ENCODE measurements around the gene SLC36A1.

DNA sequence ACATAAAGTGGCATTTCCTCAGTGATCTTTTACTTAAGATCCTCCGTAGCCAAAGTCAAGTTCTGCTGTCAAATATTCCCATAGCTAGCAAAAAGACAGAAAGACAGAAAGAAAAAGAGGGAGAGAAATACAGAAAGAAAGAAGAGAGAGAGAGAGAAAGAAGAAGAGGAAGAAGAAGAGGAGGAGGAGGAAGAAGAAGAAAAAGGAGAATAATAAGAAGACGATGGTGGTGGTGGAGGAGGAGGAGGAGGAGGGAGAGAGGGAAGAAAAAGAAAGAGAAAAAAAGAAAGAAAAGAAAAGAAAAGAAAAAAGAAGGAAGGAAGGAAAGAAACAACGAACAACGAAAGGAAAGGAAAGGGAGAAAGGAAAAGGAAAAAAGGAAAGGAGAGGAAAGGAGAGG, 89.6 kb downstream of the SLC36A1 start:
- TF ChIP-seq, protein P1, sequence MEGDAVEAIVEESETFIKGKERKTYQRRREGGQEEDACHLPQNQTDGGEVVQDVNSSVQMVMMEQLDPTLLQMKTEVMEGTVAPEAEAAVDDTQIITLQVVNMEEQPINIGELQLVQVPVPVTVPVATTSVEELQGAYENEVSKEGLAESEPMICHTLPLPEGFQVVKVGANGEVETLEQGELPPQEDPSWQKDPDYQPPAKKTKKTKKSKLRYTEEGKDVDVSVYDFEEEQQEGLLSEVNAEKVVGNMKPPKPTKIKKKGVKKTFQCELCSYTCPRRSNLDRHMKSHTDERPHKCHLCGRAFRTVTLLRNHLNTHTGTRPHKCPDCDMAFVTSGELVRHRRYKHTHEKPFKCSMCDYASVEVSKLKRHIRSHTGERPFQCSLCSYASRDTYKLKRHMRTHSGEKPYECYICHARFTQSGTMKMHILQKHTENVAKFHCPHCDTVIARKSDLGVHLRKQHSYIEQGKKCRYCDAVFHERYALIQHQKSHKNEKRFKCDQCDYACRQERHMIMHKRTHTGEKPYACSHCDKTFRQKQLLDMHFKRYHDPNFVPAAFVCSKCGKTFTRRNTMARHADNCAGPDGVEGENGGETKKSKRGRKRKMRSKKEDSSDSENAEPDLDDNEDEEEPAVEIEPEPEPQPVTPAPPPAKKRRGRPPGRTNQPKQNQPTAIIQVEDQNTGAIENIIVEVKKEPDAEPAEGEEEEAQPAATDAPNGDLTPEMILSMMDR (IDR thresholded peaks at IDR 0.05), result no peak
- no peak for TF ChIP-seq POLR2A (IDR thresholded peaks at IDR 0.05)
- no peak for TF ChIP-seq EP300 (IDR thresholded peaks at IDR 0.05)

Data from tibial nerve (tissue), 4 donors.